ENCODE results near the gene MRPS10. TPM values are rescaled to one million over a fixed set of nuclear protein-coding genes. Genes with fewer than 3 reads are reported as not detected.

MRPS10 gene
- 71.3 and 91.2 TPM in 2 replicates for total RNA-seq

GRCh38 chr6:42217519-42218367 lies at the start of gene MRPS10:
MRPS10 (minus strand) TSS chr6:42217861; CDS start chr6:42217849, 12 bp downstream.

DNA sequence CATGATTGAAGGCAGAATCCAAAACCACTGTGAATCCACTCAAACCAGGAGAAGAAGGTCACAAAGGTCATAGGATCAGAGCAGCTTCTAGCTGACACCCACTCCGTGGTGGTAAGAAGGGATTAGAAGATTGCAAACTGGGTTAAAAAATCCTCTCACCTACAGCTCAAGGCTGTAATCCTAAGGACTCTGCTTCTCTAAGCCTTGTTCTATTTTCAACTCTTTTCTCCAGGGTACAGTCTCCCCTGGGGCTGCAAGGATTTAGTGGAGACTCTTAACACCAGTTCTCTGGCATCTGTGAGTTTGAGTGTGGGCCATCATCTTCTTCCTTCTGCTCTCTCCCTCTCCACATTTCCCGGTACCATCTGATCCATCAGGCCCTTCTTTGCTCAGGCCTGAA lies 44.6 kb downstream of the MRPS10 start, which contains the start of gene GUCA1A:
Gene GUCA1A, plus strand, starts transcription at position 264 of the 400 bp plus-strand sequence. CDS start 250 bp downstream, outside the sequence.

Other genes with a start within 250 kb of the MRPS10 start
- gene TAF8, start 167.3 kb downstream of the MRPS10 start, total RNA-seq: 11.6 and 16.2 TPM in 2 replicates
- gene C6orf132, start 75.2 kb downstream of the MRPS10 start, total RNA-seq: 35.9 and 43.1 TPM in 2 replicates
- gene GUCA1A, start 44.5 kb downstream of the MRPS10 start, total RNA-seq: not detected in 2 replicates
- 0.78 and 2.1 TPM in 2 replicates for gene GUCA1B, start 22.9 kb downstream of the MRPS10 start, total RNA-seq
- gene TRERF1, start 234.1 kb upstream of the MRPS10 start, total RNA-seq: 1.7 and 9.3 TPM in 2 replicates

All from nasal cavity respiratory epithelium epithelial cell of viscerocranial mucosa (primary cell).